Smooth muscle cell (in vitro differentiated cells): ENCODE results near the gene PLD1. TPM values are rescaled to one million over a fixed set of nuclear protein-coding genes. Genes with fewer than 3 reads are reported as not detected.

Experiments
- DNase-seq: peaks from one replicate; lab custom pipeline; 2025; ENCODE audit not compliant: unreplicated experiment; lab: John Stamatoyannopoulos, UW
- H2AFZ ChIP-seq: fragments of 200-600 bp; sonication (generic); 2 replicates; pipeline ENCODE4 v1.6.0; 2016; ENCODE audit warnings: antibody characterized with exemption, low read depth, mild to moderate bottlenecking
- H3F3A ChIP-seq: fragments of 200-600 bp; sonication (generic); 2 replicates; pipeline ENCODE4 v1.6.0; 2017; ENCODE audit warnings: antibody characterized with exemption, low read depth
- H3K27ac ChIP-seq: fragments of 200-600 bp; sonication (generic); 2 replicates; pipeline ENCODE4 v1.5.1; 2016; ENCODE audit warnings: low read depth, mild to moderate bottlenecking
- H3K27me3 ChIP-seq: fragments of 200-600 bp; sonication (generic); 2 replicates; pipeline ENCODE4 v1.6.1; 2016; ENCODE audit warnings: low read depth, mild to moderate bottlenecking
- H3K36me3 ChIP-seq: fragments of 200-600 bp; sonication (generic); 2 replicates; pipeline ENCODE4 v1.5.1; 2016; ENCODE audit warnings: low read depth
- H3K4me1 ChIP-seq: fragments of 200-600 bp; sonication (generic); 2 replicates; pipeline ENCODE4 v1.5.1; 2016; ENCODE audit warnings: low read depth
- H3K4me2 ChIP-seq: fragments of 200-600 bp; sonication (generic); 2 replicates; pipeline ENCODE4 v1.6.0; 2016; ENCODE audit warnings: mild to moderate bottlenecking
- H3K4me3 ChIP-seq: fragments of 200-600 bp; sonication (generic); 2 replicates; pipeline ENCODE4 v1.5.1; 2016; ENCODE audit warnings: mild to moderate bottlenecking
- H3K79me2 ChIP-seq: fragments of 200-600 bp; sonication (generic); 2 replicates; pipeline ENCODE4 v1.6.0; 2016; ENCODE audit warnings: low read depth, mild to moderate bottlenecking
- H3K9ac ChIP-seq: fragments of 200-600 bp; sonication (generic); 2 replicates; pipeline ENCODE4 v1.6.0; 2016; ENCODE audit warnings: low read depth
- H3K9me3 ChIP-seq: fragments of 200-600 bp; sonication (generic); replicated peaks from 2 replicates; pipeline ENCODE4 v1.5.1; 2016; ENCODE audit warnings: low read depth
- H4K20me1 ChIP-seq: fragments of 200-600 bp; sonication (generic); 2 replicates; pipeline ENCODE4 v1.6.0; 2016; ENCODE audit warnings: low read depth
- WGBS: methylation state at CpG from one replicate; pipeline ENCODE4 v1.1.7; 2016; ENCODE audit warnings: low lambda C conversion rate; 5-methylcytosine and 5-hydroxymethylcytosine counted together
- polyA plus RNA-seq: library from polyadenylated mRNA; unstranded; fragments of >200 nt; fragmentation: Nextera tagmentation; extraction: Ambion mirVana; gene quantifications from 2 replicates; pipeline ENCODE4 v1.2.1, GENCODE V29; 2016
- total RNA-seq: library from RNA; depleted of rRNA; stranded (reverse); fragments of >200 nt; gene quantifications from 2 replicates; pipeline ENCODE4 v1.2.3, GENCODE V29; 2014
- TF ChIP-seq, protein P1 (sequence below): fragments of 200-600 bp; sonication (generic); IDR thresholded peaks from 2 replicates; pipeline ENCODE4 v1.5.1; 2017; ENCODE audit warnings: borderline replicate concordance, mild to moderate bottlenecking, antibody characterized with exemption; ENCODE audit not compliant: insufficient read depth, poor library complexity, severe bottlenecking

The PLD1 gene
- total and polyA plus RNA-seq, 2 experiments from 2014 or later, result 15.2 to 36.1 TPM

DNA sequence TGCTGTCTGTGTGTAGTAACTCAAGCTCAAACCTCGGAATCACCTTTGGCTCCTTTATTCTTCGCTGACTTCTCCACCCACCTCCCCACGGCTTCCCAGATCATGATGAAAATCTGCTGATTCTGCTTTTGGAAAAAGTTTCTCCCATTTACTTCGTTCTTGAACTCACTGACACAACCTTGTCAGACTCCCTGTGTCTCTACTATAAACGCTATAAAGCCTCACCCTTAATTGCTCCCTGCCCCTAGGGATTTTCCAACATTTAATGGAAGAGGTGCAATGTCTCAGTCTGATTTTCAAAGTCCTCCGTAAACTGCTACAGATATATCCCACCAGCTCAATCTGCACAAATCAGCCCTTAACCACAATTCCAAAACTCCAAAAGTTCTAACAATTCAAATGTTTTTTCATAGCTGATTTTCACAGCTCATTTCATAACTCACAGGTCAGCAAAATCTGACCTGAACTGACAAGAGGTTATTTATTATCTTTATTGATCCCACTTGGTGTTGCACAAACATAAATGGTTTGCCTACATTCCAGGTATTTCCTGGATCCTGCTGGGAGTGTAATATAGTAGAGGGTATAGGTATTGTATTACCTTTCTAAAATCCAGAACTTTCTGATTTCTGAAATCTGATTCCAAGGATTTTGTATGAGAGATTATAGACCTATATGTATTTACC lies 129.4 kb downstream of the PLD1 start:
- H4K20me1 ChIP-seq, result no peaks in the 10 kb centered on the region
- H3K4me3 ChIP-seq, result no peak overlapping the region
- H3K27ac ChIP-seq, result no peak overlapping the region
- H3K36me3 ChIP-seq, result no peaks in the 10 kb centered on the region
- no peaks in the 10 kb centered on the region for H3K27me3 ChIP-seq
- no peaks in the 10 kb centered on the region for H3K9me3 ChIP-seq
- H2AFZ ChIP-seq, result no peak overlapping the region
- no peak overlapping the region for H3K9ac ChIP-seq
- TF ChIP-seq, protein P1, sequence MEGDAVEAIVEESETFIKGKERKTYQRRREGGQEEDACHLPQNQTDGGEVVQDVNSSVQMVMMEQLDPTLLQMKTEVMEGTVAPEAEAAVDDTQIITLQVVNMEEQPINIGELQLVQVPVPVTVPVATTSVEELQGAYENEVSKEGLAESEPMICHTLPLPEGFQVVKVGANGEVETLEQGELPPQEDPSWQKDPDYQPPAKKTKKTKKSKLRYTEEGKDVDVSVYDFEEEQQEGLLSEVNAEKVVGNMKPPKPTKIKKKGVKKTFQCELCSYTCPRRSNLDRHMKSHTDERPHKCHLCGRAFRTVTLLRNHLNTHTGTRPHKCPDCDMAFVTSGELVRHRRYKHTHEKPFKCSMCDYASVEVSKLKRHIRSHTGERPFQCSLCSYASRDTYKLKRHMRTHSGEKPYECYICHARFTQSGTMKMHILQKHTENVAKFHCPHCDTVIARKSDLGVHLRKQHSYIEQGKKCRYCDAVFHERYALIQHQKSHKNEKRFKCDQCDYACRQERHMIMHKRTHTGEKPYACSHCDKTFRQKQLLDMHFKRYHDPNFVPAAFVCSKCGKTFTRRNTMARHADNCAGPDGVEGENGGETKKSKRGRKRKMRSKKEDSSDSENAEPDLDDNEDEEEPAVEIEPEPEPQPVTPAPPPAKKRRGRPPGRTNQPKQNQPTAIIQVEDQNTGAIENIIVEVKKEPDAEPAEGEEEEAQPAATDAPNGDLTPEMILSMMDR, result no peak
- no peaks in the 10 kb centered on the region for H3K4me1 ChIP-seq
- no peaks in the 10 kb centered on the region for H3F3A ChIP-seq
- no peaks in the 10 kb centered on the region for H3K79me2 ChIP-seq
- H3K4me2 ChIP-seq, result no peak overlapping the region
- WGBS, result 90% methylated on average over 6 of the region's 6 CpGs
- DNase-seq, result no peak

DNA sequence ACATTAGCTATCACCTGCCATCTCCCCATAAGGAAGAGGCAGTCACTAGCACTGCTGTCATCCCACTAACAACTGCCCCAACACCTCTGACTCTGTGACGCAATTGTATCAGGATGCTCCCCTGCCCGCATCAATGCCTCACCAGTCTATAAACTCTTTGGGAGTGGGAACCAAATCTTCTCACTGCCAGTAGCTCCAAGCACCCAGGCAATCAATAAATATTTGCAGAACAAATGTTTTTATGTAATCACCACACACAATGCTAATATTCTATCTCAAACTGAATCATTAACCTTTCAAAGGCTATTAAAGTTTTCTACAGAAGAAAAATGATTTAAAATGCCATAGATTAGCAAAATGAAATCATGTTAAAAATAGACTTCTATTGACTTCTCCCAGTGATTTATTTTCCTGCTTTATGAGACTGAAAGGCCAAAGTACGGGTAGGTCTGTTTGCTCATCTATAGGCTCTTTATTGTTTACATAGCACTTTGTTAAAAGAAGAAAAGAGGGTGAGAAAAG lies 131.3 kb downstream of the PLD1 start:
- Histone ChIP-seq H3F3A (no peaks in the 10 kb centered on the region), H3K79me2 (no peaks in the 10 kb centered on the region), H3K36me3 (no peaks in the 10 kb centered on the region), H3K27me3 (no peaks in the 10 kb centered on the region), H3K4me1 (no peaks in the 10 kb centered on the region), H4K20me1 (no peaks in the 10 kb centered on the region), H2AFZ (no peak overlapping the region), H3K4me3 (no peak overlapping the region), H3K4me2 (no peak overlapping the region), H3K9ac (no peak overlapping the region), H3K9me3 (no peaks in the 10 kb centered on the region), H3K27ac (no peak overlapping the region)
- WGBS, result 92% methylated on average over 3 of the region's 3 CpGs
- DNase-seq, result no peak
- TF ChIP-seq, protein P1, result no peak

DNA sequence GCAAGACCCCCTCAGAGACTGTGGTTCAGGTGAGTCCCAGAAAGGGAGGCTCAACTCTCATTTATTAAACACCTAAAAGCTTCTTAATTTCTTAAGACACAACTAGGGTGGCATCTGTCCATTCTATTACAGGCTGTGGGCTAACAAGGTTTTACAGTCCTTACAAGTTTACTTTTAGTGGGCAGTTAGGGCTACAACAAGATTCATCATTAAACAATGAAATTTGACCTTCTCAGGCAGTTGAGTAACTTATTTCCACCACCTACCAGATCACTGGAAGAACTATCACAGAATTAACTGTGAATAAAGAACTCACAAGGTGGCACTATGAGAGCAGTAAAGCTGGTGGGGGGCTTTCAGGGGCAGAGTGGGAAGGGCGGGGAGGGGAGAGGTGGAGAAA lies 132.6 kb downstream of the PLD1 start:
- H3K9ac ChIP-seq, result no peak overlapping the region
- no peaks in the 10 kb centered on the region for H3K36me3 ChIP-seq
- DNase-seq, result no peak
- TF ChIP-seq, protein P1, result no peak
- no peak overlapping the region for H3K4me3 ChIP-seq
- H4K20me1 ChIP-seq, result no peaks in the 10 kb centered on the region
- no peak overlapping the region for H2AFZ ChIP-seq
- H3K27ac ChIP-seq, result no peak overlapping the region
- no peak overlapping the region for H3K4me2 ChIP-seq
- H3K27me3 ChIP-seq, result no peaks in the 10 kb centered on the region
- H3K4me1 ChIP-seq, result no peaks in the 10 kb centered on the region
- no peaks in the 10 kb centered on the region for H3K9me3 ChIP-seq
- no peaks in the 10 kb centered on the region for H3K79me2 ChIP-seq
- H3F3A ChIP-seq, result no peaks in the 10 kb centered on the region
- 92% methylated on average over 1 of the region's 1 CpG for WGBS
